ENCODE measurements around the gene UST.
"Not testable (repeated sequence)": the region's sequence is repeated elsewhere in the genome, so short reads cannot be mapped to it uniquely, and the experiment has no call there.

The UST gene

DNA sequence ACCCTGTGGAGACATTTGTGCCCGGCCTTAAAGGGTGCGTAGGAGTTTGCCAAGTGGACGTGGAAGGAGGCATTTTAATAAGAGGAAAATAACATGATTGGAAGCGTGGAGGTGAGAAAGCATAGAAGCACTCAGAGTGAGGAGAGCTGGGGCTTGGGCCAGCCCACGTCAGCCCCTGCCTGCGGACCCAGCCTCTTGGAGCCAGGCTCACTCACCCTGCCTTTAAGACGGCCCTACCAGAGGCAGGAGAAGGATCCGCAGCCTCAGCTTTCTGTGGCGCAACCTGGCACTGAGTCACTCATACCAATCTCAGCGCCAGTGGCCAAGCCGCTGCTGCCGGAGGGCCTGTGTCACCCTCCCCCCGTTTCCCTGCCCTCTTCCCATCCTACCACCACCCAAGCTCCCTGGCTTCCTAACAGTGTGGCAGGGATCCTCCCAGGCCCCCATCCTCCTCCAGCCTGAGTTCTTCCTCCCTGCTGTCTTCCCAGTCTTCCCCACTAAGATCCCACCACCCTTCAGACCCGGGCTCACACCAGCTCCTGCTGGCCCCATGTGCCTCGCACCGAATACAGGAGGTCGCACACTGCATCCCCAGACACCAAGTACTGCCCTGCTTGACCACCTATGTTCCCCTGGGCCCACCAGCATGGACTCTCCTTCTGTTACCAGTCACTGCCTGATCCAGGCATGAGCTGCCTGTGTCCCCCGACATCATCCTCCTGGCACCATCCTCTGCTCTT lies 285.2 kb downstream of the UST start:
- DNase-seq (ENCODE audit: low read depth in 1 of 2, low spot score in 1 of 2): peak in 1 of 2 donors; percentile 31

DNA sequence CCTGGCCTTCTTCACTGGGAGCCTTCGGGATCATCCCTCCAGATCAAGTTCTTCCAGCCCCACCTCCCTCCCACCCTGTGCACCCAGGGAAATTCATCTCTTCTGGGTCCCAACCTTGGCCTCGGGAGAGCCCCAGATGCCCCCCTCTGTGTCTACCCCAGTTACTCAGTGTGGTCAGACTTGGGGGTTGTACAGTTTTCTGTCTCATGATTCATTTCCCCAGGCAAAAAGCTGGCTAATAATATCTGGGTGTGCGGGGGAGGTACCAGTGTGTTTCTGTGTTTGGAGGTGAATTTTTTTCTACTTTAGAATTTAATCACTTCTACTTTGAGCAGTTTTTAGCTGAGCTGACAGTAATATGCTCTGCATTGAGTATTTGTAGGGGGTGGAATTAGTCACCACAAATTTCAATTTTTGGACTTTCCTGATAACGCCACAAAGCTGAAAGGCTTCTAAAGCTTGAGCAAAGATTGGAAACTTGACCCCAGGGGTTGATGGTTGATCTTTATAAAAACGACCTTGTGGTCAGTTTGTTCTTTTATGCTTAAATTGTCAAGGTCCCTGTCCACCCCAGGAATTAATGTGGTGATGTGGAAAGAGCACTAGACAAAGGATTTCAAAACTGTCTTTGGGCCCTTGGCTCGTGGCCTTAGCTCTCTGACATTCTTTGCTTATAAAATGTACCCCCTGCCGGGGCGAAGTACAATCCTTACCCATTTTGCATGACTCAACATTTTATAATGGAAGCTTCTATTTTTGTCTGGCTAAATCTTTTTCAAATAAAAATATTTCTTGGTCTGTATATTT lies 286.0 kb downstream of the UST start:
- DNase-seq (ENCODE audit: low read depth in 1 of 2, low spot score in 1 of 2): peak in 1 of 2 donors; percentile 48

DNA sequence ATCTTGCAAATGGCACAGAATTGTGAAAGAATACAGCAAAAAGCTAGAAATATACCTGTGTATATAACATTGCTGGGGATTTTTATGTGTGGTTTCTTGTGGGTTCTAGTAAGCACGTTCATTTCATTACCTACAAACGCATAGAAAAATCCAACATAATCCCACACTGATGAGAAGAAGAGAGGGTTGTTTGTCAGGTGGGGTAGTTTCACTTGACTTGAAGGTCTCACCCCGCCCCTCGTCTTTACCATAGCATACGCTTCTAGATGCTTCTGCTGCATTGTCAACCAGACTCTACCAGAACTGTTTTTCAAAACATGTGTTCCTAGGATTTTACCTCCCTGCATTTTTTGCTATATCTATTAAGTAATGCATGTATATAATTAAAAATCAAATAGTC lies 286.6 kb downstream of the UST start:
- no peak for DNase-seq (ENCODE audit: low read depth in 1 of 2, low spot score in 1 of 2)

DNA sequence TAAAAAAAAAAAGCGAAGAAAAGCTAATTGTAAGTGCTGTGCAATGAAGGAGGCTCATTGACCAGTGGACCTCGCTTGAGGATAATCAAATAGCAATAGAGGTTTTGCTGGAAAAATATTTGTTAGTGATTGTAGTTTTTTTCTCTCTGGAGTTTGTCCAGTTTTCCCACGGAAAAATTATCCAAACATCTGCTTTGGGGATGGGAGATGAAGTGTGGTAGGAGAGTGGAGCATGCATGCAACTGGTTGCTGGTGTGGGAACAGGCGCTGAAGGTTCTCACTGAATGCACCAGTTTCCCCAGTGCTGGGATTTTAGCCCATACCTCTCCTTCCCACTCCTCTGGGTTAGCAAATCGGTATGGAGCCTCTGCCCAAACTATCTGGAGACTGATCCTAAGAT lies 288.9 kb downstream of the UST start:
- DNase-seq (ENCODE audit: low read depth in 1 of 2, low spot score in 1 of 2): no peak

DNA sequence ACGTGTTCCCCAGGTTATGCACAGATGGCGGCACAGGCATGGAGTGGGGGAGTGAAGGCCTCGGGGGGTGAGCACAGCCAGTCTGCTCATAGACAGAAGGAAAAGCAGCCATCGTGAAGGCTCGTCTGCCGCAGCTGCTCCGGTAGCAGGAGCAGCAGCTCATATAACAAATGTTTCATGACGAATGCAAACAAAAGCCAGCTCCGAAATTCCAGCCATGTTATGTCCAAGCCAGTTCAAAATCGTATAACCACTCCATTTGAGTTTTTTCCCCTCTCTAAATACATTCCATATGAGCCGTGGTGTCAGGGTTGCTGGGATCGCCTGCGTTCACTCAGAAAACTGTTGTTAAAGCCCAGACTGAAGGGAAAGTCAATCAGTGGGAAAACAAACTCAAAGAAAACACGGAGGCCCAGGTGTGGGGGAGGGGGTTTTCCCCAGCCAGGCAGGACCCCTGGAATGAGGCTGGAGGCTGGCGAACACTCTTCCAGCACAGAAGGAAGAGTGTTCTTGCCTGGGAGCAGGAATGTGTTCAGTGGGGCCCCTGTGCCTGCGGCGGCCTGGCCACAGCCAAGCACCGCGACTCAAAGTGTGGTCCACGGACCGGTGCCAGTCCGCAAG lies 290.3 kb downstream of the UST start:
- no peak for DNase-seq (ENCODE audit: low read depth in 1 of 2, low spot score in 1 of 2)

DNA sequence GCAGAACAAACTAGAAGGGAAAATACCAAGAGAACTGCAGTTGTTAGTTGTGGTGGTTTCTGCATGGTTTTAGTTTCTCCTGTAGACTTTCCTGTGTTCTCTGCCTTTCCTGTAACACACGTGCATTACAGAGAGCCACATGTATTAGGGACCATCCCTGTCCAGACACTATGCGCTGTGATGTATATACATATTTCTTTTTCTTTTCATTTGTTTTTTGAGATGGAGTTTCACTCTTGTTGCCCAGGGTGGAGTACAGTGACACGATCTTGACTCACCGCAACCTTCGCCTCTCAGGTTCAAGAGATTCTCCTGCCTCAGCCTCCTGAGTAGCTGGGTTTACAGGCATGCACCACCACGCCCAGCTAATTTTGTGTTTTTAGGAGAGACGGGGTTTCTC lies 292.2 kb downstream of the UST start:
- DNase-seq (ENCODE audit: low read depth in 1 of 2, low spot score in 1 of 2): not testable (repeated sequence)

DNA sequence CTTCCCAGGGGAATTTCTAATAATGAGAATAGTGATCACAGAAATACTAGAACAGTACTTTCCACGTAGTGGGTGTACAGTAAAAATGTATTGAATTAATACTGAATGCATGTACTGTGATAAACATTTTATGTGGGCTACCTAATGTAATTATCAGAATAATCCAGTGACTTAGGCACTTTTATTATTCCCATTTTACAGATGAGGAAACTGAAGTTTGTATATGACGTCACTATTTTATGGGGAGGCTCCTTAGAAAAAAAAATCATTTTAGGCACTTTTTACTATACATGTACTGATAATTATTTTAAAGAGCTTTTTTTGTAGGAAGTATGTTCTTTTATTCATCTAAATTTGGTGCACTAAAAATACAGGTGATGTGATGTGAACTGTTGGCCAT lies 295.1 kb downstream of the UST start:
- no peak for DNase-seq (ENCODE audit: low read depth in 1 of 2, low spot score in 1 of 2)

DNA sequence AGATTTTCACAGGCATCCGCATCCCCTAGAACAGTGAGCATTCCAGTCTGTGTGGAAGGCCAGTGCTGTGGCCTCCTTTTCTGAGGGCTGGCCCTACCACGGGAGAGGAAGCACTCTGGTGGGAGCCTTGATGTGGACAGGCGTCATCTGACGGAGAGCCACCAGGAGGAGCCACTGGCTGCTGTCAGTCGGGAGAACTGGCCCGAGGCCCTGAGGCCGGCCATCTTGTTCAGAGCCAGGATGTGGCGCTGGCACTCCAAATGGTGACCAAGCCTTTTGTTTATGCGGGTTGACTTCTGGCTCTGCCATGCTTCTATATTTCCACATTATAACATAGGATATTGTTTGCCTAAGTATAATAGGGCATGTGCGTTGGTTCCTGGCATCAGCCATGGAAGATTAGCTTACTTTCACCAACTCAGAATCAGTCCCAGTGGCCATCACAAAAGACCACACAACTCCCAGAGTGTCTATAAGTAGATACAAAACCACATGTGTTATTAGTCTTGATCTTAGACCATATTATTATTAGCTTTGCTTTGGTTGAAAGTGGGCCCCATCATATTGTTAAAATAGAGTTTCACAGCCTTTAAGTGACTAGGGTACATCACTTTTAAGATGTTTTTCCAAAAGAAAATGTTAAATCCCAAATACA lies 296.8 kb downstream of the UST start:
- DNase-seq (ENCODE audit: low read depth in 1 of 2, low spot score in 1 of 2): no peak

DNA sequence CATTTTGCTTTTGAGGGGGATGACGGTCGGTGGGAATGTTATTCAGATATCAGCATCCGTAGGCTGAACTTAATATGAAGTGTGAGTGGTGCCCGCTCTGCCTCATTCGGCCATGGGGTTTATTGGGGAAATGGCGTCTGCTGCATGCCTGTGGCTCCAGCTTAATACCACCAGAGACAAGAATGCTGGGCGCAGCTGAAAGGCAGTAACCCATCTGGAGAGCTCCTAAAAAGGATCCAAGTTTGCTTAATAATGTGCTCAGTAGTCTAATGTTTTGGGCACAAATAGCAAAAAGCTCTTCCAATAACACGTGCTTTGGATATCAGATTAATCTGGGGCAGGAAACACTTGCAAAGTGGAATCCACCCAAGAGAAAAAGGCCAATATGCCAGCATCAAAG lies 297.7 kb downstream of the UST start:
- no peak for DNase-seq (ENCODE audit: low read depth in 1 of 2, low spot score in 1 of 2)

DNA sequence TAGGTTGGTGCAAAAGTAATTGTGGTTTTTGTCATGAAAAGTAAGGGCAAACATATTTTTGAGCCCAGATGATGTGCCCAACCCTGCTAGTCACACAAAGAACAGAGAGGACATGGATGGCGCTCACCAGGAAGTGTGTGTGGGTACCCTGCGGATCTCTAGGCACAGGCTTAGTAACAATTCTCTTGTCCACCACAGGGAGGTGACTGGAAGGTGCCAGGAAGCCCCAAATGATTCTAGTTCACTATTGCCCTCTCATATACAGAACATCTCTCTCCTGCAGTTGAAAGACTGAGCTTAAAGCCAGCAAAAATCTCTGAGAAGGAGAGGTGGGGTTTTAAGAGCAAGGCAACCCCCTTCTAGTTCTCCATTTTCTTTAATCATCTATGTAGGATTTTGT lies 298.6 kb downstream of the UST start:
- DNase-seq (ENCODE audit: low read depth in 1 of 2, low spot score in 1 of 2): no peak

DNA sequence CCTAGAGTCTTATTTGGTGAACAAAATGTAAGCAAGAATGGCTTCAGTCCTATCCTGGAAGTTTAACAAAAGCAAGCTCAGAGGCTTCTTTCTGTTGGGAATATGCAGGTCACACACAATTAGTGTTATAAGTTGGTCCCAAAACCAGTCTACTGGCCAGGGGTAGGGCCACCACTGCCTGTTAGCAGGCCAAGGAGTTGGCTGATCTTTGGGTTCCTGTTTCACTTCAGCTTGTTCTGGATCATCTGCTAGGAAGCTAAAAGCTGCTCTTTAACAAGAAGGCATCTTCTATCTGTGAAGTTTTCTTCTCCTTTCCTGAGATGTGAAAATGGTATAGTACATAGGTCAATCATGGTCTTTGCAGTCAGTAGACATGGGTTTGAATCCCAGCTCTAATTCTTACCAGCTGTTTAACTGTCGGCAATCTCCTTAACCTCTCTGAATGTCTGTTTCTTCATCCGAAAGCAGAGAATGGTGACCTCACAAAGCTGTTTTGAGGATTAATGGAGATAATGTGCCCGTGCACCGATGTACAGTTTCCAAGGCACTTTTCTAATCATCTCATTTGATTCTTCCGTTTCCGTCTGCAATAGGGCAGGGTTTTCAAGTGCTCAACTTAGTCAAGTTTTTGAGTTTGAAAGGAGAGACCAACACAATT lies 299.5 kb downstream of the UST start:
- DNase-seq (ENCODE audit: low read depth in 1 of 2, low spot score in 1 of 2): no peak

DNA sequence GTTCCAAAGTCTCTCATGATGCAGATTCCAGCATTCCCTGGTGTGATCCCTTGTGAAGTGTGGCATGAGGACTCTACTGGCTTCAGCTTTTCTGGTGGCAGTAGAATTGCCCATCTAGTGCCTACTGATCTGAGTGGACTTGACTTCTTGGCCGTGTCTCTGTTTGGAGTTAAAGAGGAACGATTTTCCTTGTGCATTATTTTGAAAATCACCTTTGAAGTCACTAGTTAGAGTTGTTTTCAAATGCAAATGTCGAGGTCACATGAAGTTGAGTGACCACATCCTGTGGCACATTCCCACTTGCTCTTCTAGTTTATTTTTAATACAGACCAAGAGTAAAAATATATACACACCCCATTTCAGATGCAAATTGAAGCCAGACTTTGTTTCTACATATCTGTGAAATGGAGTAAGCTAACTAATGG lies 300.0 kb downstream of the UST start:
- DNase-seq (ENCODE audit: low read depth in 1 of 2, low spot score in 1 of 2): no peak

DNA sequence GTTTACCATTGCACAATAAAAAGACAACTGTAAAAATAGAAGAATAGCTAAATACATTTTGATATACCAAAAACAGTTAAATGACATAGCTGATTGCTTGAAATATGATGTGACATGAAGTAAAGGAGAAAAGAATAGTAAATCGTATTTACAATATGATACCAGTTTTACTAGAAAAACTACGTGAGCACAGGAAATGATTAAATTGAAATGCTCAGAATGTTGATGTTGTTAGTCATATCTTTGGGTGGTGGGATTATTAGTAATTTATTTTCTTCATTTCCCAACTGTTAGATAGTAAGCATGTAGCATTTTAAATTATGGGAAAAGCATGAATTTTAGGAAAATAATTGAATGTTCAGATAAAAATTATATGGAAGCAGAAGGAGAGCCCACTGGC lies 302.4 kb downstream of the UST start:
- no peak for DNase-seq (ENCODE audit: low read depth in 1 of 2, low spot score in 1 of 2)

DNA sequence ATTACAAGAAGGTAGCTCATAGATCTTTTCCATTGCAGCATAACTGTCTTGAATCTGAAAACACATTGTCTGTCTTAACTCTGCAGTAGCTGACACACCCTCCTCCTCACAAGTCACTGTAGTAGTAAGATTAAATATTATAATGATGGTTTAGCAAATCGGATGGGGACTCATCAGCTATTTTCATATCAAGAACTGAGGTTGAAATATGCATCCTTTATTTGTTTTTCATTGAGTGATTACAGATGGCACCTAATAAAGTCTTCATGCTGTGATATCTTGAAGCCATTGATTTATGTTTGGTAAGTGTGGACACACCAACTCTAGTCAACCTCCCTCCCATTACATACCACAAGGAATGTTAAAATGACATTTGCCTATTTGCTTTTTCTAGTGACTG lies 303.3 kb downstream of the UST start:
- no peak for DNase-seq (ENCODE audit: low read depth in 1 of 2, low spot score in 1 of 2)

DNA sequence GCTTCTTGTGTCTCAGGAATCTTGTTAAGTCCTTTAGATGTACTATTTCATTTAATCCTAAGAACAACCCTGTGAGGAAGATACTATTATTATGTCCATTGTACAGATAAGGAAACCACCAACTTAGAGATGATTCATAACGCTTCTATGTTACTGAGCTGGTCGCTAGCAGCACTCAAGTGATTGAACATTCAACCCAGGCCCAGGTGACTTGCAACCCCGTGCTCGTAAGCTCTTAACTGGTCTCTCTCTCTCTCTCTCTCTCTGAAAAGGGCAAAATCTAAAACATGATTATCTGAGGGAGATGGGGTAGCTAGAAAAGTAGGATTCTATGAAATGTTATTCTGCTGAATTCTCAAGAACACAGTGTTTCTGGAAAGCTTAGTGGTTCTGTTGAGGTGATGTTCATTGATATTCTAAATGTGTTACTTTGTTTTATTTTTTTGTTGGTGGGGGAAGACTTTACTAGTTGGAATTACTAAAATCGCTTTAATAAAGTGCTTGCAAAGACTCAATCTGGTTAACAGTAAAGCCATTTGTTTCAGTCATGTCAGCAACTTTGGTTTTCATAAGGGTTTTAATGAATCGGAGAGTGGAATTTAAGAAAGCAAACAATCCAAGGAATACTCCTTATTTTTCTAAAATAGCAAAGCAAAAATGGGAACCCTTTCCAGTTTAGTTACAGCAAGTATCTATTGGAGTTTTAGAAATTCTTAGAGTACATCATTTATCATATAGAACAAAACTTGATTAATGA lies 305.7 kb downstream of the UST start:
- no peak for DNase-seq (ENCODE audit: low read depth in 1 of 2, low spot score in 1 of 2)

DNA sequence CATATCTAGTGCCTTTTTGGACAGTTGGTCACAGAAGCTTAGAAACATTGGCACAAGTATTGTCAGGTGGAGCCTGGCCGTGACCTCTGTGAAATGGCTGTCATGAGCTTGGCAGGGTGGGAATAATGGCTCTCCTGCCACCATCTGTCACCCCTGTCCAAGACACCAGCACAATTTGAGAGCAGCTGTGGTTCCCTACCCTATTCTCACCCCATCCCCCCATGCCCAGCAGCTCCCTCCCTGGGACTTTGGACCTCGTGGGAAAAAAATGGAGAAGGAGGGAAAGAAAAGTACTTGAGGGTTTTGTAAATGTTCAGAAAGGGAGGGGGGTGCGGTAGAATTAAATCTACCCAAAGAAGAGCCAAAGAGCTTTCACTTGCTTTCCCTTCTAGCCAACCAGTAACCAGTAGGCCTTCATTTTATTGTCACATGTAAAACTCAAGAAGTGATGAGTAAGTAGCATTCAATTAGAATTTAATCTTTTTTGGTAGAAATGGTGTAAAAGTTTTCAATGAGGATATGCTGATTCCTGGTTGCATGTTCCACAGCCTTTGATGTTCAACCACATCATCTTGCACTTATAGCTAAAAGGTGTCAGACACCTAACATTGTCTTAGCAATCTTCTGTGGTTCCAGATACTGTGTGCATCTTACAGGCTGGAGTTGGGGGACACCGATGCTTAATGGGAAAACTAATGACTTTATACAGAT lies 307.2 kb downstream of the UST start:
- DNase-seq (ENCODE audit: low read depth in 1 of 2, low spot score in 1 of 2): no peak

DNA sequence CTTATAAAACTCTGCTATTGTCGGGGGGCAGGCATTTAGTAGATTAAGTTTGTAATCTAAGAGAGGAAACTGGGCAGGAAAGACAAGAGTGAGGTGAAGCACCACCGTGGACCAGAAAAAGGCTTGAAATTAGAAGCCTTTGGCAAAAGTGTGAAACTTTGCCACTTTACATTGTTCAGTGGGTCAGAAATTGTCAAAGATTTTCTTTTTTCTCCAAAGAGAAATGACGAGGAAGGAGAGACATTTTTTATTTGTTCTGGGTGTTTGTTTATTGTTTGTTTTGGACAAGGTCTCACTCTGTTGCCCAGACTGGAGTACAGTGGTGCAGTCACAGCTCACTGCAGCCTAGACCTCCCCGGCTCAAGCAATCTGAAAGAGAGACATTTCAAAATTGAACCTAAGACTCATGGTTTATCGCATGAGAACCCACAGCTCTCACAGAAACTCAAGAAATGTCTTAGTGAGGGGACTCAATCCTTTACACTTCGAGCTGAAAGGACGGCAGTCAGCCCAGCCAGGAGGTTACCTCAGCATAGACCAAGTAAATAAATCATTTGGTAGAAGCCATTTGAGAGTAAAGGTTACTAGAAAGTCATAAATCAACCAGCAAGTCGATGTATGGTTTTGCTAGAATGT lies 307.8 kb downstream of the UST start:
- no peak for DNase-seq (ENCODE audit: low read depth in 1 of 2, low spot score in 1 of 2)

DNA sequence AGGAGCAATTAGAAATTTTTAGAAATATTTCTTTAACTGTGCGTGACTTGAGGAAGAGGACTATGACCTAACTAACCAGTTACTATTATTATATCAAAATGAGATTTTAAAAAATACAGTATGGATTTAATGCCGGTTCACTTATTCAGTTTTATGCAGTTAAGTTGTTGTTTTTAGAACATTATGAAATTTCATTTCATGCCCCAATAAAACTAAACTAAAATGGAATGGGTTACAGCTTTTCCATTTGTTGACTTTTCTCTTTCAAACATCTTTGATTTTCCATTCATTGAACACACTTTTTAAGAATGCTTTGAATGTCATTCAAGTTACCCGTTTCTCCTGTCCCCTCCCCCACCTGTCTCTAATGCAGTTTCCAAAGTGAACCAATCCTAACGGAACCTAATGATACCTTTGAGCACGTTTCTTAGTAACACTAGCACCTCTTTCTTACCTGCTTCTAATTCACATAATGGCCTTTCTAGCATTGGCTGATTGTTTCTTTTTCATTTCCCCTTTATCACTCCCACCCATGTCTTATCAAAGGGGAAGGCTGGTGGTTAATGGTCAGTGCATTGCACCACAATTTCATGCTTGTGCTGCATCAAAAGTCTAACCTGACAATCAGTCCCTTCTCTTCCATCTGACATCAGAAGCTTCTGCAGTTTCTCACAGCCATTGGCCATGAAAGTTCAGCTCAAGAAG lies 308.5 kb downstream of the UST start:
- DNase-seq (ENCODE audit: low read depth in 1 of 2, low spot score in 1 of 2): no peak

All from activated T-helper 1 cell treated with anti-CD3 and anti-CD28 coated beads, Interleukin-2, amount 50 U/mL, for 16 hours (primary cell).